Prostate gland (tissue), 2 donors: ENCODE results near the gene C10orf143. TPM values are rescaled to one million over a fixed set of nuclear protein-coding genes. Genes with fewer than 3 reads are reported as not detected.

Experiments
- DNase-seq: peaks from one replicate; pipeline ENCODE4 v3.0.0-alpha.2; 2019; ENCODE audit warnings: low spot score
- H3K27ac ChIP-seq, 2 donors: fragments of 200-600 bp; sonication (generic); 2 replicates each; pipeline ENCODE4 v1.5.1; 2017 to 2019
- H3K27me3 ChIP-seq: fragments of 200-600 bp; sonication (generic); replicated peaks from 2 replicates; pipeline ENCODE4 v1.5.1; 2019; ENCODE audit not compliant: insufficient read depth
- H3K36me3 ChIP-seq, 2 donors: fragments of 200-600 bp; sonication (generic); 1 replicate in 1 of 2; 2 replicates in 1 of 2; pipeline versions ENCODE4 v1.5.1 to v1.8.1; 2017 to 2019
- H3K4me1 ChIP-seq: fragments of 200-600 bp; sonication (generic); replicated peaks from 2 replicates; pipeline ENCODE4 v1.5.1; 2019
- H3K4me3 ChIP-seq, 2 donors: fragments of 200-600 bp; sonication (generic); 2 replicates each; pipeline ENCODE4 v1.5.1; 2017 to 2019
- H3K9me3 ChIP-seq: fragments of 200-600 bp; sonication (generic); 2 replicates; pipeline ENCODE4 v1.5.1; 2017
- CTCF ChIP-seq, 4 experiments: fragments of 200-600 bp in 2 of 4; fragments of 450-650 bp in 2 of 4; sonication (generic) in 2 of 4; IDR thresholded peaks; 1 replicate in 3 of 4; 2 replicates in 1 of 4; pipeline ENCODE4 v1.5.1; 2016 to 2019; ENCODE audit warnings: antibody characterized with exemption in 4 of 4, mild to moderate bottlenecking in 2 of 4, moderate library complexity in 2 of 4
- POLR2A ChIP-seq: fragments of 450-650 bp; IDR thresholded peaks from one replicate; pipeline ENCODE4 v1.6.1; 2016; ENCODE audit warnings: antibody characterized with exemption, mild to moderate bottlenecking
- POLR2AphosphoS5 ChIP-seq: sonication (generic); formaldehyde crosslinking; IDR thresholded peaks from one replicate; pipeline ENCODE4 v1.6.1; 2017; ENCODE audit warnings: antibody characterized with exemption
- WGBS: methylation state at CpG from one replicate; pipeline ENCODE4 v1.1.5; 2018; 5-methylcytosine and 5-hydroxymethylcytosine counted together
- intact Hi-C: fragments of 100-400 bp; cut with DNase I; formaldehyde crosslinking; loops from one replicate; pipeline ENCODE4 v1.14.2; 2022
- total RNA-seq, 2 donors: library from RNA; depleted of rRNA; stranded (reverse); fragments of >200 nt; gene quantifications; one replicate each; pipeline ENCODE4 v1.1.0, GENCODE V29; 2016

C10orf143 gene
- total RNA-seq, 2 donors from 2014 or later: 5.1 to 5.6 TPM

DNA sequence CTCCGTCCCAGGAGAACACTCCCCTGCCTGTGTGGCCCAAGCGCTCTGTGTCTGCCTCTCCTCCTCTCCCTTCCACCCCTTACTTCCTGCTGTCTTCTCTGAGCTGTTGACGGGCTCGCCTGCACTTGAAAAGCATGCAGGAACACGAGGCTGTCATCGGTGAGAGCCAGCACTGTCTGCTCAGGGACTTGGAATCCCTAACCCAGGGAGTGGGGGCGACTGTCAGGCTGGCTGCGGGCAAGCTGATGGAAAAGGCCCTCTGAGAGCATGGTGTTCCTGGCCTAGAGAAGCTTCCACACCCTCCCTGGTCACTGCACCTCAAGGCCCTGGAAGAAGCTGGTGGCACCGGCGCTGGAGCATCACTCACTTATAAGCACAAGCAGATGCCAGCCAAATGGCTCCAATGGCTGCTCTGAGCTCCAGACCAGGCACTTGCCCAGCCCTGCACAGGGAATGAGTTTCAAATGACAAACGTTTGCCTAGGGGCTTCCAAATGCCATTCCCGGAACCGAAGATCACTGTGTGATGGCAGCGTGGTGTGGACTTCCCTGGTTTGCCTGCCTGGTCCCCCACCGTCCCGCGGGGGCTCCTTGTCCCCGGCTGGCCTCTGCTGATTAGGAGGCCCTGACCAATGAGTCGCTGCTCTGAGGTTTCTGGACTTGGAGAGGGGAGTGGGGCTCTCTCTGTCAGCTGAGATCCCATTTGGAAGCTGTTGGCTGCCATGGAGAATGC, 89.8 kb downstream of the C10orf143 start:
- no peak for DNase-seq
- Histone ChIP-seq H3K36me3 (no peaks in the 10 kb centered on the region), H3K27ac (no peak overlapping the region), H3K4me3 (no peak overlapping the region), H3K27me3 (no peaks in the 10 kb centered on the region), H3K9me3 (no peaks in the 10 kb centered on the region), H3K4me1 (no peaks in the 10 kb centered on the region)
- 55% methylated on average over 19 of the region's 19 CpGs for WGBS
- intact Hi-C loops: no loop called here
- TF ChIP-seq POLR2AphosphoS5: no peak
- TF ChIP-seq CTCF (IDR thresholded peaks at IDR 0.05): no peak
- no peak for TF ChIP-seq POLR2A

- no peak for DNase-seq
- intact Hi-C loops: no loop called here
Observed at GRCh38 chr10:130018730-130019185, 91.9 kb downstream of the C10orf143 start.

GRCh38 chr10:130018265-130018664, 92.4 kb downstream of the C10orf143 start:
- DNase-seq: no peak
- 71% methylated on average over 5 of the region's 5 CpGs for WGBS
- TF ChIP-seq POLR2A (no peak), CTCF (IDR thresholded peaks at IDR 0.05) (no peak), POLR2AphosphoS5 (no peak)

More at GRCh38 chr10:130018730-130019185, 91.9 kb downstream of the C10orf143 start:
- no peaks in the 10 kb centered on the region for H3K36me3 ChIP-seq
- H3K27ac ChIP-seq: no peak overlapping the region
- no peak overlapping the region for H3K4me3 ChIP-seq
- H3K27me3 ChIP-seq: no peaks in the 10 kb centered on the region
- H3K9me3 ChIP-seq: no peaks in the 10 kb centered on the region
- 88% methylated on average over 7 of the region's 7 CpGs for WGBS
- TF ChIP-seq CTCF (IDR thresholded peaks at IDR 0.05) (no peak), POLR2A (no peak), POLR2AphosphoS5 (no peak)
- H3K4me1 ChIP-seq: no peaks in the 10 kb centered on the region

GRCh38 chr10:130017631-130018022, 93.0 kb downstream of the C10orf143 start:
- H3K27ac ChIP-seq: no peak overlapping the region
- no peaks in the 10 kb centered on the region for H3K36me3 ChIP-seq
- H3K9me3 ChIP-seq: no peaks in the 10 kb centered on the region
- H3K4me1 ChIP-seq: no peaks in the 10 kb centered on the region
- TF ChIP-seq CTCF (IDR thresholded peaks at IDR 0.05): no peak
- TF ChIP-seq POLR2A: no peak
- TF ChIP-seq POLR2AphosphoS5: no peak
- H3K27me3 ChIP-seq: no peaks in the 10 kb centered on the region
- WGBS: 89% methylated on average over 13 of the region's 13 CpGs
- H3K4me3 ChIP-seq: no peak overlapping the region
- DNase-seq: no peak
- intact Hi-C loops: no loop called here

More at GRCh38 chr10:130018265-130018664, 92.4 kb downstream of the C10orf143 start:
- H3K27ac ChIP-seq: no peak overlapping the region
- no peaks in the 10 kb centered on the region for H3K27me3 ChIP-seq
- no peaks in the 10 kb centered on the region for H3K36me3 ChIP-seq
- H3K4me3 ChIP-seq: no peak overlapping the region
- H3K4me1 ChIP-seq: no peaks in the 10 kb centered on the region
- no peaks in the 10 kb centered on the region for H3K9me3 ChIP-seq
- intact Hi-C loops: no loop called here
